H9 (cell line): ENCODE measurements around the gene TFPI. TPM values are rescaled to one million over a fixed set of nuclear protein-coding genes. Genes with fewer than 3 reads are reported as not detected.

Source experiments
- DNase-seq: peaks from one replicate; pipeline ENCODE4 v3.0.0-alpha.2; 2017
- H2AFZ ChIP-seq: one replicate; pipeline ENCODE4 v1.6.1; 2013; ENCODE audit warnings: mild to moderate bottlenecking, low read length, control low read depth, moderate library complexity
- H2AK5ac ChIP-seq: 2 replicates; pipeline ENCODE4 v1.6.1; 2013; ENCODE audit warnings: low read length, control low read depth, mixed read lengths; ENCODE audit not compliant: insufficient read length
- H2BK120ac ChIP-seq: one replicate; pipeline ENCODE4 v1.6.1; 2013; ENCODE audit warnings: low read depth, mild to moderate bottlenecking, low read length, control low read depth, inconsistent platforms; ENCODE audit not compliant: poor library complexity, severe bottlenecking
- H2BK12ac ChIP-seq: 2 replicates; pipeline ENCODE4 v1.6.1; 2013; ENCODE audit warnings: low read length, control low read depth, mixed read lengths, low read depth; ENCODE audit not compliant: insufficient read length
- H2BK15ac ChIP-seq: 2 replicates; pipeline ENCODE4 v1.6.1; 2013; ENCODE audit warnings: low read depth, low read length, control low read depth
- H2BK20ac ChIP-seq: one replicate; pipeline ENCODE4 v1.6.1; 2013; ENCODE audit warnings: low read depth, mild to moderate bottlenecking, low read length, control low read depth, inconsistent platforms; ENCODE audit not compliant: poor library complexity, severe bottlenecking
- H2BK5ac ChIP-seq: 2 replicates; pipeline ENCODE4 v1.6.1; 2013; ENCODE audit warnings: low read length, control low read depth, mixed read lengths; ENCODE audit not compliant: insufficient read length
- H3K14ac ChIP-seq: 2 replicates; pipeline ENCODE4 v1.6.1; 2013; ENCODE audit warnings: low read length, control low read depth; ENCODE audit not compliant: insufficient read depth
- H3K18ac ChIP-seq: 2 replicates; pipeline ENCODE4 v1.6.1; 2013; ENCODE audit warnings: low read depth, mild to moderate bottlenecking, mixed read lengths, low read length, control low read depth; ENCODE audit not compliant: insufficient read length
- H3K23ac ChIP-seq: 2 replicates; pipeline ENCODE4 v1.6.1; 2013; ENCODE audit warnings: low read length, control low read depth, mixed read lengths, low read depth; ENCODE audit not compliant: insufficient read length
- H3K23me2 ChIP-seq: 2 replicates; pipeline ENCODE4 v1.6.1; 2013; ENCODE audit warnings: low read depth, mild to moderate bottlenecking, mixed read lengths, low read length, control low read depth; ENCODE audit not compliant: insufficient read length, poor library complexity, severe bottlenecking
- H3K27ac ChIP-seq: 2 replicates; pipeline ENCODE4 v1.5.1; 2013; ENCODE audit warnings: low read length, control low read depth, mixed read lengths, low read depth; ENCODE audit not compliant: insufficient read length
- H3K27me3 ChIP-seq: 2 replicates; pipeline ENCODE4 v1.6.1; 2013; ENCODE audit warnings: low read length, control low read depth, inconsistent platforms; ENCODE audit not compliant: insufficient read depth
- H3K4ac ChIP-seq: 2 replicates; pipeline ENCODE4 v1.6.1; 2013; ENCODE audit warnings: low read depth, mild to moderate bottlenecking, control low read depth, inconsistent platforms, low read length, moderate library complexity
- H3K4me1 ChIP-seq: 2 replicates; pipeline ENCODE4 v1.6.1; 2013; ENCODE audit warnings: low read length, control low read depth, inconsistent platforms; ENCODE audit not compliant: insufficient read depth
- H3K4me2 ChIP-seq: 2 replicates; pipeline ENCODE4 v1.6.1; 2013; ENCODE audit warnings: low read length, control low read depth, mixed read lengths; ENCODE audit not compliant: insufficient read length, insufficient read depth
- H3K56ac ChIP-seq: 2 replicates; pipeline ENCODE4 v1.6.1; 2013; ENCODE audit warnings: low read depth, mild to moderate bottlenecking, mixed read lengths, low read length, control low read depth; ENCODE audit not compliant: insufficient read length
- H3K79me1 ChIP-seq: 2 replicates; pipeline ENCODE4 v1.6.1; 2013; ENCODE audit warnings: low read depth, mild to moderate bottlenecking, moderate library complexity, low read length, control low read depth, inconsistent platforms; ENCODE audit not compliant: insufficient read depth, poor library complexity, severe bottlenecking
- H3K79me2 ChIP-seq: 2 replicates; pipeline ENCODE4 v1.6.1; 2013; ENCODE audit warnings: low read length, control low read depth, inconsistent platforms; ENCODE audit not compliant: insufficient read depth
- H3K9ac ChIP-seq: 2 replicates; pipeline ENCODE4 v1.6.1; 2013; ENCODE audit warnings: low read length, control low read depth, mixed read lengths; ENCODE audit not compliant: insufficient read length; ENCODE audit errors: extremely low read depth
- H3K9me3 ChIP-seq: one replicate; pipeline ENCODE4 v1.6.1; 2013; ENCODE audit warnings: low read depth, low read length, inconsistent platforms; ENCODE audit not compliant: control insufficient read depth
- H3T11ph ChIP-seq: one replicate; pipeline ENCODE4 v1.6.1; 2013; ENCODE audit warnings: mild to moderate bottlenecking, low read length, control low read depth, inconsistent platforms
- H4K20me1 ChIP-seq: one replicate; pipeline ENCODE4 v1.6.1; 2013; ENCODE audit not compliant: control insufficient read depth, insufficient read length, insufficient read depth
- H4K5ac ChIP-seq: 2 replicates; pipeline ENCODE4 v1.6.1; 2013; ENCODE audit warnings: low read depth, mild to moderate bottlenecking, mixed read lengths, low read length, control low read depth; ENCODE audit not compliant: insufficient read length
- H4K8ac ChIP-seq: replicated peaks from 2 replicates; pipeline ENCODE4 v1.6.1; 2013; ENCODE audit warnings: low read length, control low read depth, mixed read lengths, low read depth; ENCODE audit not compliant: insufficient read length
- H4K91ac ChIP-seq: 2 replicates; pipeline ENCODE4 v1.6.1; 2013; ENCODE audit warnings: low read depth, mild to moderate bottlenecking, moderate library complexity, mixed read lengths, low read length, control low read depth; ENCODE audit not compliant: insufficient read length
- H3K27ac Mint-ChIP-seq, 3 experiments: 2 replicates in 2 of 3; 3 replicates in 1 of 3; pipeline ENCODE4 v1.8.0; 2020 to 2021; ENCODE audit warnings: mixed read lengths in 3 of 3, mild to moderate bottlenecking in 1 of 3, moderate library complexity in 1 of 3
- H3K27me3 Mint-ChIP-seq: 2 replicates; pipeline ENCODE4 v1.8.0; 2021; ENCODE audit warnings: low read depth, mild to moderate bottlenecking, moderate library complexity, mixed read lengths
- H3K36me3 Mint-ChIP-seq, 3 experiments: 2 replicates in 2 of 3; 3 replicates in 1 of 3; pipeline ENCODE4 v1.8.0; 2020 to 2021; ENCODE audit warnings: low read depth in 3 of 3, mixed read lengths in 3 of 3; ENCODE audit not compliant: insufficient read depth in 1 of 3
- H3K4me1 Mint-ChIP-seq, 2 experiments: 2 replicates each; pipeline ENCODE4 v1.8.0; 2020; ENCODE audit warnings: mixed read lengths in 2 of 2
- H3K4me3 Mint-ChIP-seq, 2 experiments: 2 replicates in 1 of 2; 3 replicates in 1 of 2; pipeline ENCODE4 v1.8.0; 2020 to 2021; ENCODE audit warnings: mild to moderate bottlenecking in 2 of 2, mixed read lengths in 2 of 2, moderate library complexity in 1 of 2
- H3K9me3 Mint-ChIP-seq, 2 experiments: 2 replicates in 1 of 2; 3 replicates in 1 of 2; pipeline ENCODE4 v1.8.0; 2020; ENCODE audit warnings: mild to moderate bottlenecking in 2 of 2, mixed read lengths in 2 of 2, moderate library complexity in 1 of 2
- CTCF ChIP-seq: fragments of 200-600 bp; sonication (generic); conservative IDR thresholded peaks from 3 replicates; pipeline ENCODE4 v1.8.0; 2021; ENCODE audit warnings: antibody characterized with exemption, mild to moderate bottlenecking
- WGBS: extraction: QIAGEN DNeasy Blood & Tissue Kit; methylation state at CpG from one replicate; pipeline ENCODE4 v1.1.7; 2013; ENCODE audit warnings: missing lambda C conversion rate, low lambda C conversion rate, mixed read lengths; ENCODE audit not compliant: insufficient read length; ENCODE audit errors: extremely low coverage; 5-methylcytosine and 5-hydroxymethylcytosine counted together
- total RNA-seq: library from RNA; stranded (reverse); gene quantifications from 2 replicates; pipeline ENCODE4 v1.2.1, GENCODE V29; 2021

TFPI gene
- total RNA-seq, 1 experiment from 2014 or later: 5.8 TPM

- Histone ChIP-seq H4K8ac (no peak overlapping the region), H3K56ac (no peak overlapping the region), H3K79me2 (no peaks in the 10 kb centered on the region; the same call in 1 of the 2 replicates), H3K79me1 (no peaks in the 10 kb centered on the region), H2AK5ac (no peak overlapping the region), H4K5ac (no peak overlapping the region), H3K18ac (no peak overlapping the region), H3K23ac (no peak overlapping the region), H3K4me2 (no peak overlapping the region), H3K9me3 (no peaks in the 10 kb centered on the region), H2BK20ac (no peak overlapping the region), H3K9ac (no peak overlapping the region), H3K23me2 (no peaks in the 10 kb centered on the region), H2BK15ac (no peak overlapping the region), H3K4me1 (peaks cover 2% of the 10 kb centered on the region; the same call in 1 of the 2 replicates), H3T11ph (no peak overlapping the region), H3K4ac (no peak overlapping the region), H4K91ac (no peak overlapping the region), H3K27ac (peak overlapping the region; percentile 3), H4K20me1 (no peaks in the 10 kb centered on the region), H3K14ac (no peak overlapping the region), H2BK5ac (no peak overlapping the region), H2BK120ac (no peak overlapping the region), H2AFZ (no peak overlapping the region), H2BK12ac (no peak overlapping the region), H3K27me3 (no peaks in the 10 kb centered on the region)
- H3K4me3 Mint-ChIP-seq: no peak overlapping the region
- H3K4me1 Mint-ChIP-seq: peaks cover 27 to 44% of the 10 kb centered on the region in 2 experiments
- H3K36me3 Mint-ChIP-seq: peaks cover 0 to 8% (median 4%) of the 10 kb centered on the region in 3 experiments; a peak in 5 of 7 replicates
- DNase-seq: no peak
- no peak for TF ChIP-seq CTCF
- peaks cover 0 to 2% of the 10 kb centered on the region in 2 experiments; a peak in 2 of 5 replicates for H3K9me3 Mint-ChIP-seq
- WGBS: no CpG with 5 or more reads among the region's 1 CpG
- H3K27me3 Mint-ChIP-seq: no peaks in the 10 kb centered on the region
- peak overlapping the region in 2 of 3 experiments; percentile 0 to 42; a peak in 3 of 7 replicates for H3K27ac Mint-ChIP-seq
Measured at GRCh38 chr2:187566712-187567111, 12.5 kb upstream of the TFPI start.
